GM18519 (cell line): ENCODE results near the gene CXorf49.
"Not testable (repeated sequence)": the region's sequence is repeated elsewhere in the genome, so short reads cannot be mapped to it uniquely, and the experiment has no call there.

Experiments
- ATAC-seq: cut with Tn5 transposase; IDR thresholded peaks from one replicate; pipeline ENCODE4 v1.9.1; 2021; ENCODE audit warnings: mild to moderate bottlenecking, moderate library complexity; ENCODE audit not compliant: unreplicated experiment, low FRiP score

Gene CXorf49

DNA sequence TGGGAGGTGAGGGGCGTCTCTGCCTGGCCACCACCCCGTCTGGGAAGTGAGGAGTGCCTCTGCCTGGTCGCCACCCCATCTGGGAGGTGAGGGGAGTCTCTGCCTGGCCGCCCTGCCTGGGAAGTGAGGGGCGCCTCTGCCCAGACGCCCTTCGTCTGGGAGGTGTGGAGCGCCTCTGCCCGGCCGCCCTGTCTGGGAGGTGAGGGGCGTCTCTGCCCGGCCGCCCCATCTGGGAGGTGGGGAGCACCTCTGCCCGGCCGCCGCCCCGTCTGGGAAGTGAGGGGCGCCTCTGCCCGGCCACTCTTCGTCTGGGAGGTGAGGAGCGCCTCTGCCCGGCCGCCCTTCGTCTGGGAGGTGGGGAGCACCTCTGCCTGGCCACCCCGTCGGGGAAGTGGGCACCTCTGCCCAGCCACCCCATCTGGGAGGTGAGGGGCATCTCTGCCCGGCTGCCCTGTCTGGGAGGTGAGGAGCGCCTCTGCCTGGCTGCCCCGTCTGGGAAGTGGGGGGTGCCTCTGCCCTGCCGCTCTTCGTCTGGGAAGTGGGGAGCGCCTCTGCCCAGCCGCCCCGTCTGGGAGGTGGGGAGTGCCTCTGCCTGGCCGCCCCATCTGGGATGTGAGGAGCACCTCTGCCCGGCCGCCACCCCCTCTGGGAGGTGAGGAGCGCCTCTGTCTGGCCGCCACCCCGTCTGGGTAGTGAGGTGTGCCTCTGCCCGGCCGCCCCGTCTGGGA is 41.9 kb downstream of the CXorf49 start:
- not testable (repeated sequence) for ATAC-seq

DNA sequence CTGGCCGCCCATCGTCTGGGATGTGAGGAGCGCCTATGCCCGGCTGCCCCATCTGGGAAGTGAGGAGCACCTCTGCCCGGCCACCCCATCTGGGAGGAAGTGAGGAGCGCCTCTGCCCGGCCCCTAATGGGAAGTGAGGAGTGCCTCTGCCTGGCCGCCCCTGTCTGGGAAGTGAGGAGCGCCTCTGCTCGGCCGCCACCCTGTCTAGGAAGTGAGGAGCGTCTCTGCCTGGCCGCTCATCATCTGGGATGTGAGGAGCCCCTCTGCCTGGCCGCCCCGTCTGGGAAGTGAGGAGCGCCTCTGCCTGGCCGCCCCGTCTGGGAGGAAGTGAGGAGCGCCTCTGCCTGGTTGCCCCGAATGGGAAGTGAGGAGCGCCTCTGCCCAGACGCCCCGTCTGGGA is 42.4 kb downstream of the CXorf49 start:
- ATAC-seq = not testable (repeated sequence)

DNA sequence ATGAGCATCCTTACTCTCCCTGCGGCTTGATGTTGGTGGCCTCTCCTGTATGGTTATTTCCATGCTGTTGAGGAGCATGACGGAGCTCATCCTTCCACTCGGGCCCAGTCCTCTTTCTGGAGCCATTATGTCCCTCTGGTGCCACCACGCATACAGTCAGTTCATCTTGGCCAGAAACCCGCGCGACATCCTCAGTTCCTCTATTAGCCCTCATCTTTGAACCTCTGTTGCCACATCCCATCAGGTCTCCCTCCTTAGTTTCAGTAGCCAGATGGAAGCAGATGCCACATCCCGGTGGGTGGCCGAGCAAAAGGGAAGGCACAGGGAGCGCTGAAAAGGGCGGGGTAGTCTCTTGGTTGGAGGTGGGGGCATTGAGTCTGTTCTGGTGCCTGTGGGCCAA is 46.1 kb downstream of the CXorf49 start:
- ATAC-seq = no peak

DNA sequence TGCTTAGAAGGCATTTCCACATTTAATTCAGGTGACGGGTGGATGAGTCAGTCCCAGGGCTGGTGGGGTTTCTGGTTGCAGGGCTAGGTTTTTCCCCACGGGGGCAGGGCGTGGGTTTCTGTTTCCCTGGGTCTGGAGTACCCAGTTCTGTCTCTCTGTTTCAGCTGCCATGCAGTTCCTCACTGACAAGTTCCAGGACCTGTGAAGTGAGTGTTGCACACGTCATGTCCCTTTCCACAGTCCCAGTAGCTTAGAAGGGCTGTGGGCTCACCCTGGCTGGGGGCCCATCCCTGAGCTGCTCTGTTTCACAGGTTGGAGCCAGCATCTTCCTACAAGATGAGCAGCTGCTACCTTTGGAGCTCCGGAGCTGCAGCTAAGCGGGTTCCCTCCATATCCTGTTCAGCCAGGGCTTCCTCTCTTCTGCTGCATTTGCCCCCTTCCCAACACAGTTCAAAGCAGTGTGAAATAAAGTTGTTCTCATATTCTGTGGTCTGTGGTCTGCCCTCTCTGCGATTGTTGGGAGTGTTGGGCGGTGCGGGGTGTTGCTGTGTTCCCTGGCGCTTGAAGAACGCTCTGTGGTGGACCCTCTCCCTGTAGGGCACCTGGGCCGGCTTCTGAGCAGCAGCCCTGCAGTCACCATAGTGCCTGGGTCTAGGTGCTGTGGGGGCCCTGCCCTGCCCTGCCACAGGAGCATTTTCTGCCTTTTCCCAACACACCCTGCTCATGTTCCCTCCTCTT is 46.9 kb downstream of the CXorf49 start:
- no peak for ATAC-seq

DNA sequence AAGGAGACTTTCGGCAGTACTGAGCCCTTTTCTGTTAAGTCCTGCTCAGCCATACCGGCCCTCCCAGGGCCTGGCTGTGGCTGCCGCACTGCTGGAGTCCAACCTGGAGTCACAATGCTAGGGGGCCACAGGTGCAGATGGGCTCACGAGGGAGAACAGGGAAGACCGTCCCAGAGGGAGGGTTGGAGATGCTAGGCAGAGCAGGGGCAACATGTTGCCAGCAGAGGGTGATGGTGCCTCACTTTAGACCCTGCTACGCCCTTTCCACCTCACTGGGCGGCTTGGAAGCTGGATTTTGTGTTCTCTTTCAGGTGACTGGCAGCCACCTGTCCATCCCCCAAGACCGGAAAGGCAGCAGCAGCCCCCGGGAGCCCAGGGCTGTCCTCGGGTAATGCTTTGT is 48.1 kb downstream of the CXorf49 start:
- not testable (repeated sequence) for ATAC-seq

DNA sequence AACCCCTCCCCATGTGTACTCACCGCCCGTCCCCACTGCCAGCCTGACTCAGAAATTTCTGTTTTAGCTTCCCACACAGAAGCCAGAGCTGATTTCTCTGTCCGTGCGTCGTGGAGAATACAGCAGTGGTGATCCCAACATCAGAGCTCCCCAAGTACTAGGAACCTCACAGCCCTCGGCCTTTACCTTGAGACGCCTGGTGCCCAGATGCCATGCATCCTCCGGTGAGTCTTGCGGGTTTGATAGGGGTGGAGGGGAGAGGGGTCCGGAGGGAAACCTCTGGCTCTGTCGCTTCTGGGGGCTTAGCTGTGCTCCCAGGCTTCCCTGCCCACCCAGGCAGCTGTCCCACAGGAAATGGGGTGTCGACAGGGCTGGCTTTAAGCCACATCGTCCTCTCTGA is 48.6 kb downstream of the CXorf49 start:
- no peak for ATAC-seq

DNA sequence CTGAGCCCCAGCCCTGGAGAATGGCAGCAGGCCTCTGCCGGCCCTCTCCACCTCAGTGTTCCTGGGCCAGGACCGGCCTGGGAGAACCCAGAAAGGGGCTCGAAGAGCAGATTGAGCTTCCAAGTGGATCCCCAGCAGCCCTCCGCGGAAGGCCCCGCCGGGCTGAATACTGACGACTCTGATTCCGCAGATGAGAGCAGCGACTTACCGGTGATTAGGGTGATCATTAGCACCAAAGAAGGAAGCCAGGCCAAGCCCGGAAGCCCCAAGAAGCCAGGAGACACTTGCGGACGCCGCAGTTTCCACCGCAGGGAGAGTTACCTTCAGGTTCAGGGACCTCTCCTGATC is 49.9 kb downstream of the CXorf49 start:
- no peak for ATAC-seq

DNA sequence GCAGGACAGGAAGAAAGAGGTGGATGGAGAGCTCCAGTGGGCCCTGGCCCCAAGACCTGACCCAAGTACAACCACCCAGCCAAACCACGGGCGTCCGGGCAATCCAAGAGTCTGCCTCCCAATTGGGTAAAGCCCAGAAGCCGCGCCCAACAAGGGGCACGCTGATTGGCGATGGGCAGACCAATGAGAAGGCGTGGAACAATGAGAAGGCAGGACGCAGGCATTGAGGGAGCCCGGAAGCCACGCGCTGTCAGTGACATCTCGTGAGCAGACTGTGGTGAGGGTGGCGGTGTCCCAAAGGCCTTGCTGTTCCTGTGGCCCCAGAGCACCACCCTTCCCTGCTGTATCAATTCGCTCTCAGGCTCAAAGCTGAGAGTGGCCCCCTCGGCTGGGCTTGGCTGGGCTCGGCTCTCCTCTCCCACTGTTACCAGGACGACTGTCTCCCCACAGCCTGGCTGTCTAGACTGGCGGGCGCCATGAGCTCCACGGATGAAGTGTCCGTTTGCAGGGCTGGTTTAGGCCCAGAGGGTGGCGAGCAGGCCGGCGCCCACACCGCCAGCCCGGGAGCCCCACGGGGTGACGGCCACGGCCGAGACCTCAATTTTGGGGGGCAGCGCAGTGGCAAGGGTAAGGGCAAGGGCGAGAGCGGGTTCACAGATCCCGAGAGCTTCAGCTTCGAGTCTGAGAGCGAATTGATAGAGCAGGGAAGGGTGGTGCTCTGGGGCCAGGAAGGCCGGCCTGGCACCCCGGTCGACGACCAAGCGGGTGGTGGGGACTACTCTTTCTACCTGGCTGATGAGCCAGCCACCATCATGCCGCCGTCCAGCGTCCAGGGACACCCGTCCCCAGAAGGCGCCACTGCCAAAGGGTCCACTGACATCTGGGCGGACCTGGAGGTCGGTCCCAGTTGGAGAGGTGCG is 50.5 kb downstream of the CXorf49 start, which contains the start of gene LOC101059915:
Gene LOC101059915, plus strand, starts transcription at position 219 of the 920 bp plus-strand sequence.
- ATAC-seq = no peak

DNA sequence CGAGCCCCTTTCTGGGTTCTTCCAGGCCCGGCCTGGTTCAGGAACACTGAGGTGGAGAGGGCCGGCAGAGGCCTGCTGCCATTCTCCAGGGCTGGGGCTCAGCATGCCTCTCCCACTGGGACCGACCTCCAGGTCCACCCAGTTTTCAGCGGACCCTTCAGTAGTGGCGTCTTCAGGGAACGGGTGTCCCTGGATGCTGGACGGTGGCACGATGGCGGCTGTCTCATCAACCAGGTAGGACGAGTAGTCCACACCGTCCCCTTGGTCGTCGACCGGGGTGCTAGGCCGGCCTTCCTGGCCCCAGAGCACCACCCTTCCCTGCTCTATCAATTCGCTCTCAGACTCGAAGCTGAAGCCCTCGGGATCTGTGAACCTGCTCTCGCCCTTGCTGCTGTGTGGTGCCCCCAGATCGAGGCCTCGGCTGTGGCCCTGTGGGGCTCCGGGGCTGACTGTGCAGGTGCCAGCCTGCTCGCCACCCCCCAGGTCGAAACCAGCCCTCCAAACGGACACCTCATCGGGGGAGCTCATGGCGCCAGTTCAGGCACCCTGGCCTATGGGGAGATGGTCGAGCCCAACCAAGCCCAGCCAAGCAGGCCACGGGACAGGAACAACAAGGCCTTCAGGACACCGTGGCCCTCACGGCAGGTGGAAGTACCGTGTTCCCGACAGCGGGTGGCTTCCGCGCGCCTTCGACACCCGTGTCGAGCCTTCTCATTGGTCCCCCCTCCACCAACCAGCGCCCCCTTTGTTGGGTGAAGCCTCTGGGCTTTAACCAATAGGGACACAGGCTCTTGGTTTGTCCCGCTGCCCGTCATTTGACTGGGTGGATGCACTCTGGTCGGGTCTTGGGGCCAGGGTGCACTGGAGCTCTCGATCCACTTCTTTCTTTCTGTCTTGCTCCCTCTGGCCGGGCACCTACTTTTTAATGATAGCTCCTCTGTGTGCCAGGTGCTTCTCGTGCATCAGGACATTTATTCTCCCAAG is 51.6 kb downstream of the CXorf49 start:
- ATAC-seq = no peak

DNA sequence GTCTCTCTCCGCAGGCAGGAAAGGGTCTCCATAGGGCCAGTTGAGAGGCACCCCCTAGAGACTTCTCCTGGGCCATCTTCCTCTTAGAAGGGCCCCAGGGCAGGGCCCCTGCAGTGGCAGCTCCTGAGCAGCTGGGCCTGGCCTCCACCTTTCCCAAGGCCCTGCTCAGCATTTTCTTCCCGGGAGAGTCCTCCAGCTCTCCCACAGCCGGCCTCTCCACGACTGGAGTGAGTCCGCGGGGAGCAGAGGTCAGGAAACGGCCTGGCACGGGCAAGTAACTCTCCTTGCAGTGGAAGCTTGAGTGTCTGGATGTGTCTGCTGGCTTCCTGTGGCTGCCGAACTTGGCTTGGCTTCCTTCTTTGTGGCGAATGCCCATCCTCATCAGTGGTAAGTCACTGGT is 52.3 kb downstream of the CXorf49 start:
- ATAC-seq = no peak

DNA sequence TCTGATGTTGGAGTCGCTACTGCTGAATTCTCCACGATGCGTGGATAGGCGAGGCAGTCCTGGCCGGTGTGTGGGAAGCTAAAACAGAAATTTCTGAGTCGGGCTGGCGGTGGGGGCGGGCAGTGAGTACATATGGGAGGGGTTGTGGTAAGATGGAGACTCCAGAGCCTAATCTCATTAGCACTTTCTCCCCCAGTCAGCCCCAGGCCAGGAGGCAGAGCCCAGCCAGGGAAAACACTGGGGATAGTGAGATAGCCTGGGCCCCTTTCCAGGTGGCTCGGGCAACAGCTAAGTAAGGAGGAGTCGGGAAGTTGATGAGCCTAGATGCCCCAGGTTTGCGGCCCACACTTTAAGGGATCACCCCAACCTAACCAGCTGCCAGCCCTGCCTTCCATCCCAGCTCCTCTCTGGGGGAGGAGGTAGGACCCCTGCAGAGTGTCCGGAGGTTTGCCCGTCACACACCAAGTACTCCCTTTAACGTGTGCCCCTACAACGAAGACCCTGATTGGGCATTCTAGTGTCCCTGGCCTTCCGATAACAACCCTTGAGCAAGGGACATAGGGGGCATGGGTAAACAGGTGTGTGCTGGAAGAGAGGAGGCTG is 53.1 kb downstream of the CXorf49 start:
- ATAC-seq = no peak
